ENCODE data around the gene MAP7D1. TPM values are rescaled to one million over a fixed set of nuclear protein-coding genes. Genes with fewer than 3 reads are reported as not detected.
A peak's percentile ranks its signal among the peaks of the same experiment; 100 is the strongest.

Gene MAP7D1
- total and polyA plus RNA-seq, 2 donors (not counting 1 experiment from before 2014, with no cell fraction given), result 70.6 to 78.4 TPM

GRCh38 chr1:36119456-36119855 is 36.5 kb upstream of the MAP7D1 start:
- H2AFZ ChIP-seq (ENCODE audit: low read length), result no peak overlapping the region
- DNase-seq (ENCODE audit: low read depth in 2 of 2), result peak in 1 of 2 donors; percentile 51
- no peak overlapping the region for H3K27ac ChIP-seq (ENCODE audit: insufficient read depth, low read length)
- no peaks in the 10 kb centered on the region for H4K20me1 ChIP-seq (ENCODE audit: control insufficient read depth, extremely low read depth, insufficient read depth, low read length)
- no peak overlapping the region for H3K4me2 ChIP-seq (ENCODE audit: extremely low read depth, insufficient read depth, low read length)
- H3K9me3 ChIP-seq (ENCODE audit: control insufficient read depth, insufficient read depth, low read depth, low read length), result no peaks in the 10 kb centered on the region
- no peak for TF ChIP-seq CTCF (conservative IDR thresholded peaks at IDR 0.05 in 1 of 2, IDR thresholded peaks at IDR 0.05 in 1 of 2; ENCODE audit: low read depth in 1 of 2, low read length in 2 of 2)
- no peak for TF ChIP-seq EZH2 (IDR thresholded peaks at IDR 0.05; ENCODE audit: low read length, missing control alignments)
- no peak overlapping the region for H3K4me3 ChIP-seq (replicated peaks in 1 of 4; ENCODE audit: control extremely low read depth in 1 of 4, insufficient read depth in 1 of 4, low read depth in 3 of 4, low read length in 4 of 4)
- H3K36me3 ChIP-seq (ENCODE audit: control insufficient read depth, insufficient read depth, low read length), result no peaks in the 10 kb centered on the region
- no peak overlapping the region for H3K9ac ChIP-seq (ENCODE audit: insufficient read depth, low read length)
- no peaks in the 10 kb centered on the region for H3K79me2 ChIP-seq (ENCODE audit: control insufficient read depth, insufficient read depth, low read length)
- H3K4me1 ChIP-seq (ENCODE audit: control insufficient read depth, extremely low read depth, insufficient read depth, low read length), result peaks cover 8% of the 10 kb centered on the region
- H3K27me3 ChIP-seq (ENCODE audit: control insufficient read depth, insufficient read depth, low read length), result peaks cover 2% of the 10 kb centered on the region

- Histone ChIP-seq H3K9me3 (ENCODE audit: control insufficient read depth, insufficient read depth, low read depth, low read length) (no peaks in the 10 kb centered on the region), H3K79me2 (ENCODE audit: control insufficient read depth, insufficient read depth, low read length) (no peaks in the 10 kb centered on the region), H3K27me3 (ENCODE audit: control insufficient read depth, insufficient read depth, low read length) (peaks cover 3% of the 10 kb centered on the region), H4K20me1 (ENCODE audit: control insufficient read depth, extremely low read depth, insufficient read depth, low read length) (no peaks in the 10 kb centered on the region), H3K27ac (ENCODE audit: insufficient read depth, low read length) (no peak overlapping the region), H3K4me1 (ENCODE audit: control insufficient read depth, extremely low read depth, insufficient read depth, low read length) (no peaks in the 10 kb centered on the region), H3K4me2 (ENCODE audit: extremely low read depth, insufficient read depth, low read length) (no peak overlapping the region), H2AFZ (ENCODE audit: low read length) (no peak overlapping the region), H3K36me3 (ENCODE audit: control insufficient read depth, insufficient read depth, low read length) (no peaks in the 10 kb centered on the region), H3K4me3 (replicated peaks in 1 of 4; ENCODE audit: control extremely low read depth in 1 of 4, insufficient read depth in 1 of 4, low read depth in 3 of 4, low read length in 4 of 4) (no peak overlapping the region), H3K9ac (ENCODE audit: insufficient read depth, low read length) (no peak overlapping the region)
- DNase-seq (ENCODE audit: low read depth in 2 of 2), result no peak
- no peak for TF ChIP-seq EZH2 (IDR thresholded peaks at IDR 0.05; ENCODE audit: low read length, missing control alignments)
- TF ChIP-seq CTCF (conservative IDR thresholded peaks at IDR 0.05 in 1 of 2, IDR thresholded peaks at IDR 0.05 in 1 of 2; ENCODE audit: low read depth in 1 of 2, low read length in 2 of 2), result no peak
Measured at GRCh38 chr1:36122062-36123030, 33.6 kb upstream of the MAP7D1 start.

- Histone ChIP-seq H3K79me2 (ENCODE audit: control insufficient read depth, insufficient read depth, low read length) (no peaks in the 10 kb centered on the region), H2AFZ (ENCODE audit: low read length) (no peak overlapping the region)
- TF ChIP-seq EZH2 (IDR thresholded peaks at IDR 0.05; ENCODE audit: low read length, missing control alignments) (no peak), CTCF (conservative IDR thresholded peaks at IDR 0.05 in 1 of 2, IDR thresholded peaks at IDR 0.05 in 1 of 2; ENCODE audit: low read depth in 1 of 2, low read length in 2 of 2) (no peak)
Measured at GRCh38 chr1:36123356-36123755, 32.6 kb upstream of the MAP7D1 start.

More at GRCh38 chr1:36123356-36123755, 32.6 kb upstream of the MAP7D1 start:
- no peak overlapping the region for H3K9ac ChIP-seq (ENCODE audit: insufficient read depth, low read length)
- no peak overlapping the region for H3K4me3 ChIP-seq (replicated peaks in 1 of 4; ENCODE audit: control extremely low read depth in 1 of 4, insufficient read depth in 1 of 4, low read depth in 3 of 4, low read length in 4 of 4)
- no peaks in the 10 kb centered on the region for H3K36me3 ChIP-seq (ENCODE audit: control insufficient read depth, insufficient read depth, low read length)
- no peaks in the 10 kb centered on the region for H3K4me1 ChIP-seq (ENCODE audit: control insufficient read depth, extremely low read depth, insufficient read depth, low read length)
- H4K20me1 ChIP-seq (ENCODE audit: control insufficient read depth, extremely low read depth, insufficient read depth, low read length), result no peaks in the 10 kb centered on the region
- H3K27me3 ChIP-seq (ENCODE audit: control insufficient read depth, insufficient read depth, low read length), result peaks cover 3% of the 10 kb centered on the region
- no peaks in the 10 kb centered on the region for H3K9me3 ChIP-seq (ENCODE audit: control insufficient read depth, insufficient read depth, low read depth, low read length)
- peak in 1 of 2 donors; percentile 39 for DNase-seq (ENCODE audit: low read depth in 2 of 2)
- no peak overlapping the region for H3K4me2 ChIP-seq (ENCODE audit: extremely low read depth, insufficient read depth, low read length)
- H3K27ac ChIP-seq (ENCODE audit: insufficient read depth, low read length), result no peak overlapping the region
